GM21381 (cell line): Measurements from ENCODE around the gene ELMO1.

Source experiments
- ATAC-seq: cut with Tn5 transposase; IDR thresholded peaks from one replicate; pipeline ENCODE4 v1.9.1; 2021; ENCODE audit warnings: mild to moderate bottlenecking, moderate library complexity; ENCODE audit not compliant: unreplicated experiment

ELMO1 gene

DNA sequence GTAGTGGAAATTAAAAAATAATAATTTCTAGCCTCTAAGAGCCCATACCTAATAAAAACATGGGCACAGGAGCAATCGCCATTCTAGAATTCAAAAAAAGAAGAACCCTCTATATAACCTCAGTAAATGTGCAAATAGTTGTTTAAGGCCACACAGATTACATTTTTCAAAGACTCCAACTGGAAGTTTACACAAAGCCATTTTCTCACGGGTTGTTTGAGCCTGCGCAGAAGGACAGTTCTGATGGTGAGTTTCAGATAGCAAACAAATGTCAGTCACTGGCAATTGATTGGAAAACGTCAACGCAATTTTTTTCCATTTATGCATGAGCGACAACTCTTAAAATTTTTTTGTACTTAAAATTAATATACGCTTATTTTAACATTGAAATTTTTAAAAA is 23.0 kb upstream of the ELMO1 start:
- no peak for ATAC-seq

DNA sequence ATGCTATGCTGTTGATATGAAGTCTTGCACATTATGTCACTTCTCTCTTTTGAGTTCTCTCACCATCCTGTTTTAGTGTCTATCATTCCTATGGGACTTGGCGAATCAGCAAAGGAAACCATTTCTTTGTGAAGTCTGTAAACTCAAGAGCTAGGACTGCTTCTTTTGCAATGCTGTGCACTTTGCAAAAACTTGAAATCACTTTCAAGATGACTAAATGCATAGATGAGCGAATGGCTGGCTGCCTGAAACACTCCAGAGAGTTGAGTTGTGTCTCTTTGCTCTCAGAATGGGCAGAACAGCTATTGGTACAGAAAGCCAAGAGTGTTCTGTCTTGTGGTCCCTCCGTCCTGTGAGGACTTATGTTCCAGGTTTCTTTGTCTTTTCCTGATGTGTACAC is 18.3 kb upstream of the ELMO1 start:
- ATAC-seq: no peak

DNA sequence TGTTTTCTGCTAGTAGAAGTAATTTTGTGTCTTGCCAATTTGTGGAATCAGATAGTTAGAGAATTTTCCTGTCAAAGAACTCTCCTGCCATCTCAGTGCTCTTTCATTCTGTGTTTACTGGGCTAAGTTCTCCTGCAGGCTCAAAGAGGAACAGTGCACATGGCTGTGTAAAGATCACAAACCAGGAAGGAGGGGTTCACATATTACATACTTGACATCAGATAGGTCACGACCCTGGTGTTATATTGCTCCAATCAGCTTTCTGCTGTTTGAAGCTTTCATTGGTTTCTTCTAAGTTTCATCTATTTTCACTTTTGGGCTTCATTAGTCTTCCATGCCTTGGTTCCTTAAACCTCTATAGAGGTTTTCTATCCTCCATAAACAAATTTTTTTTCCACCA is 13.5 kb upstream of the ELMO1 start:
- ATAC-seq: no peak

DNA sequence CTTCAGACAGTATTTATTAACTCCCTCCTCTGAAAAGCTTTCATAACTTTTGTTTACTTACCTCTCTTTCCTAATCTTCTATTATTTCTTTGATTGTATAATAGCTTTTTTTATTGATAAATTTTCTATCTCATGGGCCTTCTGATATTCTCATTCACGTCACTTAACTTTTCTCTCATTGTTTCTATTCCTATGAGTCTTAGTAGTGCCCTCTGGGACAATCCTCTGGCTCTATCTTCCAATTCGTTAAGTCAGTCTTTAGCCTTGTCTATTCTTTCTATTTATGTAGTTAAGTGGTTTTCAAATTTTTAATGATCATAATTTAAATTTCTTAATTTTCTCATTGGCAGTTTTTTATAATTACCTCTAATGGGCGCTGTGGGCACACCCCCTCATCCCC is 6.4 kb upstream of the ELMO1 start:
- ATAC-seq: no peak

DNA sequence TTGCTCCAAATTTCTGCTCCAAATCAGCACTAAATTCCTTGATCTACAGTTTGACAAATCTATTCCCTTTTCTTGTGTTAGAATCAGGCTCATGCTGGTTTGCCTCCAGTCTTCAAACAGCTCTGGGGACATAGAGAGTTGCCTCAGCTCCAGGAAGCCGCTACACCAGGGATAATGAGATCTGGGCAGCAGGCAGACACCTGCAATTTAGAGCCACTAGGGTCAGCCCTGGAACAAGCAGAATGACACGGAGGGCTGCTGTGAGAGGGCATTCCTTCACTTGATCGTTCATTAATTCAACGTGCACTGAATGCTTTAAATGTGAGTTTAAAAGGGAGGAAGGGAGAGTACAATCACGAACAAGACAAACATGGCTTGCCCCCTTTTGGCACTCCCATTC is 3.7 kb upstream of the ELMO1 start:
- ATAC-seq: no peak

DNA sequence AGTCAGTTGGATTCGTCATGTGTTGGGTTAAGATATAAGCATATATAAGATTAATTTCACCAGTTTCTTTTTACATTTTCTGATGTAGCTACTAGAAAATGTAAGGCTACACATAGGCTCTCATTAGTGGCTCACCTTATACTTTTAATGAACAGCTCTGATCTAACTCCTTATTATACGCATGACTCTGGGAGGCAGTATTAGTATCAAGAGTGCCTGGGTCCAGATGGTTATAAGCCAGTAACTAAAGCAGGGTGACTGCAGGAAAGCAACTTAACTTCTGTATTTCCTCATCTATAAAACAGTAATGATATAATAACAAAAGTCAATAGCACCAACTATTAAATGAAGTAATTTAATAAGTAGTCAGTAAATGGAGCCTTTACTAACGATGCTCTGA is 1.4 kb upstream of the ELMO1 start:
- no peak for ATAC-seq

DNA sequence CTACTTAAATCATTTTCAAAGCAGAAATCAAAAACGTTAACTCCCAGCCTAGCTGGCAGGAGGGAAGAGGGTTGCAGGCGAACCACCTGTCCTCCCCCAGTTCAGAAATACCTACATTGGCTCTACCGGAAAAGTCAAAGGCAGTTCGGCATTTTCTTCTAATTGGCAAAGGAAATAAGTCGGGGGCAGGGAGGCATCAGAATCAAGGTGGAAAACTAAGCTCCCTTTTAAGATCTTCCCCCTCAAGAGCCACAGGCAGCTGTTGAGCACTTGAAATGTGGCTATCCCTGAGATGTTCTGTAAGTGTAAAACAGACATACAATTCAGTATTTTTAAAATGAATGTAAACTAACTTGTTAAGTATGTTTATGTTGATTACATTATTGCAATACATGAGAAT is 957 bp upstream of the ELMO1 start:
- no peak for ATAC-seq

DNA sequence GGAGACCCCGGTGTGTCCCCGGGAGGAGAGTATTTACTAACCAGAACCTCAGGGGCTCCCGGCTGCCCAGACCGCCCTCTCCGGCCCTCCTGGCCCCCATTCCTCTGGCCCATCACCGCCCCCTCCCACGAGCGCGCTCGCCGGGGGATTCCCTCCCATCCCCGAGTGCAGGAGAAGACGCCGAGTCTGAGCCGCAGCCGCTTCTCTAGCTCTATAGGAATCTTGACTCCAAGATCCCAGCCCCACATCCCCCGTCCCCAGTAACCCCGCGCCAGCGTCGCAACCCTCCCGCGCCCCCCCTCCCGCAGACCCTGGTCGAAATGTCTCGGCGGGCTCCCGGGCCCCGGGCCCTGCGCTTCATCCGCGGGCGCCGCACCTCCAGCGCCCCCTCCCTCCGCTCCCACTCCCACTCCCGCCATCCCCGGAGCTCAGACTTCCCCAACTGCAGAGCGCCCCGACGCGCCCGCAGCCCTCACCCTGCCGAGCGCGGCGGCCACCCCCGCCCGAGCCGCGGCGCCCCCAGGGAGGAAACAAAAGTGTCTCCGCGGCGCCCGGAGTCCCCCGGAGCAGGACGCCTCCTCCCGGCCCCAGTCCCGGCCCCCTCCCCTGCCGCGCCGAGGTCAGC is 541 bp downstream of the ELMO1 start:
- ATAC-seq: peak; percentile 15

DNA sequence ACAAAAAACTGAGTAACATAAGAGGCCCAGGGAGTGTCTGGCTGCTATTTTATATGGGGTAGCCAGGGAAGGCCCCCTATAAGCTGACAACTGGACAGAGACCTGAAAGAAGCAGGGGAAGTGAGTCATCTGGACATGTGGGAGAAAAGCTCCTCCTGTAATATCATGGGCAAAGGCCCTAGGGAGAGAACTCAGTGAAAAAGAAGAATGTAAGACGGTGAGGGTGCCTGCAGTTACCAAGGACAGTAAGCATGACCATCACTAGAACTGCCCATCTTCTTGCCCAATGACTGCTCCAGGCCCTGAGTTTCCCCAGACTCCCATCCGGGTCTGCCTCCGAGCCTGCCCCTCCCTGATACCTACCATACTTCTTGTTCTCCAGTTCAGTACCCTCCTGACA is 2.3 kb downstream of the ELMO1 start:
- ATAC-seq: no peak

DNA sequence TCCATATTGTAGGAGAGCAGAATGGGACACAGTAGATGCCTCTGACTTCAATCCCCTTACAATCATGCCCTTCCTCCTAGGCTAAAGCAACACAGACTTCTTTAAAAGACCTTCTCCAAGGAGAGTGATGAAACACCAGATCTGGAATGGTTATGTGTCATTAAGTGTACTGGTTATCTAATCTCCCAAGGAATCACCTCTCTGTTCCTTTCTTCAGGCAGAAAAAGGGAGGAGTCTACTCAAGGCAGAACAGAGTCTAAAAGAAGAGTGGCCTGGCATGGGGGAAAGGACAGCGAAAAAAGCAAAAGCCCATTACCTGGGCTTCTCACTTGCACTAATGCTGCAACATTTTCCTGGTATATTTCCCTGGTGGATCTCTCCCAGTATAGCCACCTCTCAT is 2.9 kb downstream of the ELMO1 start:
- no peak for ATAC-seq

DNA sequence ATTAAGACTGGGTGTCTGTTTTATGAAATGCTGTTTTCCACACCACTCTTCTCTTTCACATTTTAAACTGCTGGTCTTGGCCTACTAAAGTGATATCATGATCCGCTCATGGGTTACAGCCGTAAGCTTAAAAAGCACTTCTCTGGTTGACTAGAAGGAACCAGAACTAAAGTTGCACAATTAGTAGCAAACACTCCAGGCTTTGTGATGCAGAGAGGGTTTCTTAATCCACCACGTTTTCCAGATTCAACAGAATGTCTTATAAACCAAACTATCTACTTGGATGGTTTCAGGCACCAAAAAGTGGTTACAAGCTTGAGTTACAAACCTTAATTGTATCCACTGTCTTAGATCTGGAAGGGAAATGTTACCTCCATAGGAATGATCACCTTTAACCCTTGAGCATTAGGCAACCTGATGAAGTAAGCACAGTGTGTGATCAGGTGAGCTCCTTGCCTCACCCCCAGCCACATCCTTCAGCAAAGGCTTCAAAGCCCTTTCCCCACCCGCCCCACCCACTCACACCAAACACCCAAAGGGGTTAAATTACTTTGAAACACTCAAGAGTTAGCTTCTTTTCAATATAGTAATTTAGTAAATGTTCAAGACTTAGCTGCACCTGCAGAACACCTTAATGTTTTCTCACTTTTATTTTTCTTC is 3.5 kb downstream of the ELMO1 start:
- no peak for ATAC-seq

DNA sequence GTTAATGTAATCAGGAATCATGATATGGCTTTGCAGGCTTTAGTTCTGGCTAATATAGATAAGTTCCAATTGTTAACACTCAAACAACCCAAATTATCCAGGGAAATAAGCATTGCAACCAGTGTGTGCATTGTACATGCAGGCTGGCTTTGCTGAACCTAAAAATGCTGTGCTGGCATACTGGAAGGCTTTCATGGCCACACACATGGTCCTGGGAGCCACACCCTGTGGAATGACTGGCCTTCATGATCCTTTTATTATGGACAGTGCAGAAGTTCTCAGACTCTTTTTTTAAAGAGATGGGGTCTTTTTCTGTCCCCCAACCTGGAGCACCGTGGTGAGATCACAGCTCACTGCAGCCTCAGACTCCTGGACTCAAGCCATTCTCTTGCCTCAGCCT is 5.0 kb downstream of the ELMO1 start:
- no peak for ATAC-seq

DNA sequence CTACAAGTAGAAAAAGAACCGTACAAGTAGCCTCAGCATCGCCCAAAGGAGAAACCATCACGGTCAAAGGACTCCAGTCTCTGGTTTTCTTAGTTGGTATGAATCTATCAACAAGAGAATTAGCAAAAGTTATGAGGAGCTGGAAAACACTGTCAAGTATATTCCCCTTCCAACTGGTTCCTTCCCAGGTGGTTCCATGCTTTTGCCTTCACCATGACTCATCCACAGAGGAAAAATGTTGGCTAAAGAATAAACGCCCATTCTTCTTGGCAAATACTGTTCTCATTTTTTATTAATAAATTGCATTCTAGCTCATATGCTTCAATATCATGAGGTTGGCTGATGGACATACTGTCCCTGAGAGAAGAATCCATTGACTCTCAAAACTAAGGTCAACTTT is 6.4 kb downstream of the ELMO1 start:
- ATAC-seq: no peak

DNA sequence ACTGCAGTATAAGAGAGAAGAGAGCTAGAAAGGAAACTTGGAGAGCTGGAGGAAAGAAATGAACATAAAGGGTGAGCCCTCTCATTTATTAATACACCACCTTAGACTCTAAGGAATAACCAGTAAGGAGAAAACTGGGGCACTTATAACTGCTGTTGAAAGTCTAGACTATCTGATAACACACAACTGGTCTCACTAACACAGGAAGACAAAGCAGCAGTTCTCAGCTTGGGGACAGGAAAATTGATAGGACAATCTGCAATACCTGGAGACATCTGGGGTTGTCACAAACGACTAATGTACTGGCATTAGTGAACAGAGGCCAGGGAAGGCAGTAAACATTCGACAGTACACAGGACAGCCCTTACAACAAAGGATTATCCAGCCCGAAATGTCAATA is 6.8 kb downstream of the ELMO1 start:
- ATAC-seq: no peak

DNA sequence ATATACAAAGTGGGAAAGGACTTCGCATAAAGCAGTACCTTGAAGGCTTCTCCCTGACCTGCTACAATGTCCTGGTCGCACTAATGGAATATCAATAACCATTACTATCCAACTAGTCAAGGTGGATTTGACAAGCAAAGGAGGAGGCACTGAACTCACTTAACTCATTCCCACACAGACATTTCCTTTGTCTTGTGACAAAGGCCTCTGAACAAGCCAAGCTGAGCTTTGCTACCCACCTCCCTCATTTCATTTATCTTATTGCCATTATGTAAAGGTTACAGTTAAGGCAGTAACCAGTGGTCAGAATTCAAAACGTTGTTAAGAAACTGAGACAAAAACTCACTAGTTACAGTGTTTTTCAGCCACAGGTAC is 7.3 kb downstream of the ELMO1 start:
- ATAC-seq: no peak

DNA sequence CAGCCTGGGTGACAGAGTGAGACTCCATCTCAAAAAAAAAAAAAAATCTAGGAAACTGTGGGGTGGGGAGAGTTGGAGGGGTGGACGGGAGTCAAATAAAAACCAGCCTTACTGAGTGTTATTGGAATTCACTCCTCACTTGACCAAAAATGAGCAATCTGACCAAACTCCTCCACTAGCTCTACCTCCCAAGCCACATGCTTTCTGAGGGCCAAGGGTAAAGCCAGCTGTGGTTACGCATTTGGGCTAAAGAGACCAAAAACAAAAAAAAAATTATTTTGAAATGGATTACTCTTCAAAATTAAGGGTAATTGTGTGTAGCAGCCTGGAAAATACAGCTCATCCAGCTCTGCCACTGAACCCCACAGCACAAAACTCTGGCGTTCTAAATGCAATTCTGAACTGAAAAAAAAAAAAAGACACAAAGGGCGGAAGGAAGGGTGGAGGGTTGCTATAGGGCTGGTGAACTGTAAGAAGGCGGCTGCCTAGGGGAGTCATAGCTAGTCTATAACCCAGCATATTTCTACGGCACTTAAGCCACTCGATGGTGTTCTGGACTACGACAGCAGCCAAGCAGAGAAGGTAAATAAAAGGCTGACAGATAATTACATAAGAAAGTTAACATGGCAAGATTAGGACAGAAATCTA is 7.8 kb downstream of the ELMO1 start:
- no peak for ATAC-seq

DNA sequence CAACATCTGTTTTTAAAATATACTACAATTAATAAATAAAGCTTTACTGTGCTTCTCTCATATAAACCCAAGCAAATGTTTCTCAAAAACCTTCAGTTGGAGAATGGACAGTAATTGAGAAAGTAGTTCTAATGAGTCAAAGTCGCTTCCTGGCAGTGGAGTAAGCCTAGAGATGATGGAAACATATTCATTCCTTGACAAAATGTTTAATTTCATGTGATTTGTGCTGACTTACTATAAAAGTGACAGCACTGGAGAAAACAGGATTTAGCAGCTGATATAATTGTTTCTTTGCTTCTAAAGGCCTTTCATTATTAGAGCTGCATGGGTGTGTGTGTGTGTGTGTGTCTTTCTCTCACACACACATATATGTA is 9.0 kb downstream of the ELMO1 start:
- no peak for ATAC-seq

DNA sequence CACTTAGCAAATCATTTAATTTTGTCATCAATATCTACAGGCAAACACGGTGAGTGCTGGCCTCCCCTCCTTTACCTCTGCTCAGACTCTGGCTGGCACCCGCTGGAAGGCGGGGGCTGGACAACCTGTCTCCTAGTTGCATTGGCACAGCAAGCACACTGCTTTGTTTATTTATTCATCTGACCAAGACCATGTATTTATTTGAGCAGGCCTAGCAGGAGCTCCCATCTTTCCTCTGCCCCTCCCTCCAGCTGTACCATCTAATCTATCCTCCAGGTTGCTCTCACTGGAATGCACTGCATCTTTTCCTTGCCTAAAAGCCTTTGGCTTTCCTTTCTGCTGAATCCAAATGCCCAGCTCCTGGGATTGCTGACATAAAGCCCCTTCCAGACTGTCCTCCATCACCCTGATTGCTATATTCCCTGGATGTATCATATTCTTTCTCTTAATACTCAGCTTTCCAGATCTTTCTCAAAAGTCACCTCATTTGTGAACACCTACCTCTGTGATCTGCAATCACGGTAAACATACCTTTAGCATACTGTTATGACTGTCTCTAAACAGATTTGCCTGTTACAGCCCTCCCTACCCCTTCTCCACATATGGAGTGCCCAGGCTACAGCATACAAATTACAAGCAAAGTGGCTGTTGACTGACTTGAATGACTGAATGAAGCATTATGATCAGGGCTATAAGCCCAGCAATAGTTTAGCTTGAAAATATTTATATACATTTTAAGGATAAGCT is 9.6 kb downstream of the ELMO1 start:
- ATAC-seq: no peak

DNA sequence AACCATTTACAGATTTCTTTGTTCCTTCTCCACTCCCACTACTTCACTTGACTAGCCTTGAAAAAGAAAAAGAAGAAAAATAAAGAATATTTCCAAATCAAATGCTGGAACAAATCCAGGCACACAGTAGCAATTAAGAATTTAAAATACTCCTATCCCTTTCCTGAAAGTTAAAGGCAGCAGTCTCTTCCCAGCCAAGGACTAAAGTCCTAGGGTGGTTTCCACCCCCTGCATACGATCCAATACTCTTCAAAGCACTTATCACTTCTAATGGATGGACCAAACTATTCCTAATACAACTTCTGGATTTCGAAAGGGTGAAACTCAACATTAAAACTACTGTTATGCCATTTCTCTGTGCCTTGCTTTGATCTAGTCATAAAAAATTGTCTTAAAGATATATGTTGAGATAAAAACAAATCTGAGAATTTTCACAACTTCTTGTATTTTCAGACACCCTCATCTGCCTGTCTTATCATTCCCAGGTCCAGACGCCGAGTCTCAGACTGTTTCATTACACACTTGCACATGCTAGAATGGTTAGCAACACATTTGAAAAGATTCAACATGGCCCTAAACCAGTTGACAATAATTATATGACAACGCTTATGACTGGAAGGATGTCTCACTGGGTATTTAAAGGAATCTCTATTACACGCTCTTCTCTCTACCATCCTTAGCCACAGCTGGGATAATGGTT is 13.4 kb downstream of the ELMO1 start:
- no peak for ATAC-seq

DNA sequence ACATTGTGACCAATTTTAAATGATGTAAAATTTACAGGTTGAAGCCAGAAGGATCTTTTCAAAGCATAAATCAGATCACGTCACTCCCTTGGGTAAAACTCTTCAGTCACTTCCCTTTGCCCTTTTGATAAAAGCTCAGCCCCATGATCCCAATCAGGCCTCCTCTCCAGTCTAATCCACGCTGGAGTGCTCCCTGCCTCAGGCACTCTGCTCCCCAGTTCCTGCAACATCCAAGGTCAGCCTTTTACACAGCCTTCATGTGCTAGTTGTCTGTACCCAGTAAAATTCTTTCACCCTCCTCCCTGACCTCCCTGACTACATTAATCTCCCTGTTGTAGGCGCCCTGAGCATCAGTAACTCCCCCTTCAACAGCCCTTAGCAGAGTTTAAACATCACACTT is 14.1 kb downstream of the ELMO1 start:
- ATAC-seq: no peak

DNA sequence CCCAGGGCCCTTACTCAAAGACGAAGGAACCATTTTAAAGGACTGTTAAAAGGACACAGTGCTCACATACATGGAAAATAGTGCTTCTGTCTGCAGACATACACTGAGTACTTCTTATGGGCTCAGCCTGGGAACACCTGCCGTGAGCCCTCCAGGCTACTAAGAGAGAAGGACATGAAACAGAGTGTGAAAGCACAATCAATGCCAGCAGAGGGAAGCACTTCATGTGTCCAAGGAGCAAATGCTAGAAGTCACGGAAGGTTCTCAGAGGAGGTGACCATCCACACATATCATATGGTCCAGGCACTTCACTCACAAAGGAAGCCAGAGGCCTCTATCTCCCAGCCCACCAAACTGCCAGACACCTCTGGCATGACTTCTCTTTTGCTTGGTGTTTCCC is 15.5 kb downstream of the ELMO1 start:
- no peak for ATAC-seq
